ENCODE data around the gene SPATS2. TPM values are rescaled to one million over a fixed set of nuclear protein-coding genes. Genes with fewer than 3 reads are reported as not detected.

Gene SPATS2
- total and polyA plus RNA-seq, 2 donors (not counting 1 experiment from before 2014, with no cell fraction given) = 11.3 to 21.5 TPM

- H3K4me3 Mint-ChIP-seq = peak overlapping the region; percentile 90
- Histone ChIP-seq H3K27ac (ENCODE audit: low read length in 2 of 2) (no peak overlapping the region), H3K9me3 (ENCODE audit: control extremely low read depth in 1 of 3, control insufficient read depth in 2 of 3, insufficient read depth in 1 of 3, low read length in 2 of 3) (peaks cover 0 to 35% (median 0%) of the 10 kb centered on the region in 3 donors), H3K4me1 (ENCODE audit: control insufficient read depth in 2 of 2, insufficient read depth in 2 of 2, low read length in 2 of 2) (peaks cover 65 to 67% of the 10 kb centered on the region in 2 donors), H3K4me3 (ENCODE audit: control extremely low read depth in 1 of 5, extremely low read depth in 1 of 5, insufficient read depth in 1 of 5, low read depth in 2 of 5, low read length in 4 of 5) (peak overlapping the region in 4 of 5 experiments; percentile 31 to 61 (median 44)), H4K20me1 (ENCODE audit: control insufficient read depth, insufficient read depth, low read length, poor library complexity, severe bottlenecking) (peaks cover 24% of the 10 kb centered on the region), H3K9ac (ENCODE audit: low read length) (peak overlapping the region; percentile 39), H3K27me3 (replicated peaks in 1 of 4; ENCODE audit: control extremely low read depth in 1 of 4, control insufficient read depth in 3 of 4, insufficient read depth in 4 of 4, low read length in 3 of 4) (peaks cover 0 to 89% (median 62%) of the 10 kb centered on the region in 4 experiments), H3K79me2 (ENCODE audit: control insufficient read depth, insufficient read depth, low read length) (no peaks in the 10 kb centered on the region), H2AFZ (ENCODE audit: insufficient read depth, low read depth, low read length, poor library complexity, severe bottlenecking) (peak overlapping the region; percentile 53), H3K4me2 (replicated peaks; ENCODE audit: low read depth, low read length, poor library complexity, severe bottlenecking) (peak overlapping the region; percentile 80), H3K36me3 (replicated peaks in 1 of 2; ENCODE audit: control extremely low read depth in 1 of 2, control insufficient read depth in 1 of 2, extremely low read depth in 1 of 2, insufficient read depth in 2 of 2, low read length in 1 of 2) (no peaks in the 10 kb centered on the region)
- H3K27me3 Mint-ChIP-seq = peaks cover 47% of the 10 kb centered on the region
- 2% methylated on average over 57 of the region's 61 CpGs for WGBS (ENCODE audit: insufficient coverage)
- peaks cover 59% of the 10 kb centered on the region for H3K4me1 Mint-ChIP-seq
- TF ChIP-seq CTCF (IDR thresholded peaks at IDR 0.05) (no peak), EZH2 (IDR thresholded peaks at IDR 0.05; ENCODE audit: borderline replicate concordance, insufficient read depth, low read depth, low read length, poor library complexity, severe bottlenecking) (peak; percentile 87)
- ChIA-PET CTCF (interaction anchor here (1.1 to 22.4 kb wide), 9 partner anchors 11 to 192 kb away, joined by 3 to 729 read pairs (median 30); partner anchors contain the start of genes C1QL4, KCNH3, PRPH and SPATS2), POLR2A (interaction anchor here (1.5 to 2.0 kb wide), 2 partner anchors 21 to 23 kb away, joined by 8 to 9 read pairs; partner anchors contain the start of genes SPATS2 and TROAP)
- no peak for ATAC-seq (ENCODE audit: low read depth)
- no peaks in the 10 kb centered on the region for H3K9me3 Mint-ChIP-seq (ENCODE audit: insufficient read depth)
- no peak overlapping the region for H3K27ac Mint-ChIP-seq
- DNase-seq = peak; percentile 51
- intact Hi-C loops (cut with micrococcal nuclease) = loop anchor here (10.0 kb wide), 2 partner anchors 251 to 499 kb away; partner anchors contain the start of genes BCDIN3D and DHH
These were observed 21.2 kb upstream of the SPATS2 start for GRCh38 chr12:49345825-49346658.
